Measurements from ENCODE around the gene ITFG2. TPM values are rescaled to one million over a fixed set of nuclear protein-coding genes. Genes with fewer than 3 reads are reported as not detected.
A peak's percentile ranks its signal among the peaks of the same experiment; 100 is the strongest.

Gene ITFG2
- total and polyA plus RNA-seq, 2 experiments from 2014 or later, result 30.4 to 45.5 TPM

- no peaks in the 10 kb centered on the region for H3K4me1 ChIP-seq (ENCODE audit: low read depth)
- TF ChIP-seq CTCF (IDR thresholded peaks at IDR 0.05; ENCODE audit: low read depth, low read length), result no peak
- no peaks in the 10 kb centered on the region for H3K27me3 ChIP-seq
- H3K36me3 ChIP-seq, result peaks cover 37% of the 10 kb centered on the region
- H3K4me3 ChIP-seq, result no peak overlapping the region
- DNase-seq (ENCODE audit: low read depth in 1 of 2, low spot score in 1 of 2), result peak in 1 of 2 donors; percentile 84
- no peaks in the 10 kb centered on the region for H3K9me3 ChIP-seq (ENCODE audit: low read depth)
- peak overlapping the region; percentile 84 for H3K27ac ChIP-seq
Observed at GRCh38 chr12:2805143-2805520, 7.3 kb upstream of the ITFG2 start.

GRCh38 chr12:2806700-2807099 lies 5.8 kb upstream of the ITFG2 start:
- peaks cover 21% of the 10 kb centered on the region for H3K36me3 ChIP-seq
- peaks cover 1% of the 10 kb centered on the region for H3K4me1 ChIP-seq (ENCODE audit: low read depth)
- no peaks in the 10 kb centered on the region for H3K9me3 ChIP-seq (ENCODE audit: low read depth)
- H3K27me3 ChIP-seq, result no peaks in the 10 kb centered on the region
- H3K4me3 ChIP-seq, result no peak overlapping the region
- H3K27ac ChIP-seq, result no peak overlapping the region
- DNase-seq (ENCODE audit: low read depth in 1 of 2, low spot score in 1 of 2), result peak in 1 of 2 donors; percentile 24
- TF ChIP-seq CTCF (IDR thresholded peaks at IDR 0.05; ENCODE audit: low read depth, low read length), result no peak

GRCh38 chr12:2811801-2812200 lies 667 bp upstream of the ITFG2 start:
- H3K4me3 ChIP-seq, result peak overlapping the region; percentile 64
- H3K27ac ChIP-seq, result no peak overlapping the region
- no peak for TF ChIP-seq CTCF (IDR thresholded peaks at IDR 0.05; ENCODE audit: low read depth, low read length)
- peaks cover 9% of the 10 kb centered on the region for H3K4me1 ChIP-seq (ENCODE audit: low read depth)
- no peaks in the 10 kb centered on the region for H3K36me3 ChIP-seq
- H3K9me3 ChIP-seq (ENCODE audit: low read depth), result no peaks in the 10 kb centered on the region
- no peak for DNase-seq (ENCODE audit: low read depth in 1 of 2, low spot score in 1 of 2)
- H3K27me3 ChIP-seq, result no peaks in the 10 kb centered on the region

GRCh38 chr12:2813214-2814185 lies 1.0 kb downstream of the ITFG2 start:
- peak; percentile 73 to 80 for DNase-seq (ENCODE audit: low read depth in 1 of 2, low spot score in 1 of 2)
- Histone ChIP-seq H3K4me1 (ENCODE audit: low read depth) (peaks cover 9% of the 10 kb centered on the region), H3K4me3 (peak overlapping the region; percentile 64), H3K9me3 (ENCODE audit: low read depth) (no peaks in the 10 kb centered on the region), H3K36me3 (peaks cover 12% of the 10 kb centered on the region), H3K27me3 (no peaks in the 10 kb centered on the region), H3K27ac (peak overlapping the region; percentile 96)
- peak; percentile 77 for TF ChIP-seq CTCF (IDR thresholded peaks at IDR 0.05; ENCODE audit: low read depth, low read length)

GRCh38 chr12:2819810-2820209 lies 7.3 kb downstream of the ITFG2 start:
- no peak overlapping the region for H3K27ac ChIP-seq
- H3K4me3 ChIP-seq, result no peak overlapping the region
- no peak for DNase-seq (ENCODE audit: low read depth in 1 of 2, low spot score in 1 of 2)
- no peak for TF ChIP-seq CTCF (IDR thresholded peaks at IDR 0.05; ENCODE audit: low read depth, low read length)
- no peaks in the 10 kb centered on the region for H3K4me1 ChIP-seq (ENCODE audit: low read depth)
- H3K9me3 ChIP-seq (ENCODE audit: low read depth), result no peaks in the 10 kb centered on the region
- peaks cover 34% of the 10 kb centered on the region for H3K36me3 ChIP-seq
- no peaks in the 10 kb centered on the region for H3K27me3 ChIP-seq
